Suprapubic skin (tissue), 4 donors: Measurements from ENCODE around the gene PDHX. TPM values are rescaled to one million over a fixed set of nuclear protein-coding genes. Genes with fewer than 3 reads are reported as not detected.
A peak's percentile ranks its signal among the peaks of the same experiment; 100 is the strongest.

Experiments
- DNase-seq, 2 donors: peaks; one replicate each; pipeline ENCODE4 v3.0.0-alpha.2; 2019; ENCODE audit warnings: low spot score in 2 of 2
- H3K27ac ChIP-seq: fragments of 200-600 bp; sonication (generic); one replicate; pipeline ENCODE4 v1.5.1; 2019
- H3K27me3 ChIP-seq: fragments of 200-600 bp; sonication (generic); one replicate; pipeline ENCODE4 v1.5.1; 2019
- H3K36me3 ChIP-seq: fragments of 200-600 bp; sonication (generic); one replicate; pipeline ENCODE4 v1.5.1; 2019
- H3K4me1 ChIP-seq: fragments of 200-600 bp; sonication (generic); one replicate; pipeline ENCODE4 v1.5.1; 2019
- H3K4me3 ChIP-seq: fragments of 200-600 bp; sonication (generic); one replicate; pipeline ENCODE4 v1.5.1; 2019; ENCODE audit warnings: mild to moderate bottlenecking
- H3K9me3 ChIP-seq: fragments of 200-600 bp; sonication (generic); one replicate; pipeline ENCODE4 v1.5.1; 2019
- EP300 ChIP-seq: sonication (generic); formaldehyde crosslinking; IDR thresholded peaks from one replicate; pipeline ENCODE4 v1.6.1; 2017; ENCODE audit warnings: antibody characterized with exemption
- POLR2A ChIP-seq, 2 donors: fragments of 450-650 bp; IDR thresholded peaks; one replicate each; pipeline ENCODE4 v1.6.1; 2017; ENCODE audit warnings: antibody characterized with exemption in 2 of 2, mild to moderate bottlenecking in 2 of 2, moderate library complexity in 2 of 2
- POLR2AphosphoS5 ChIP-seq, 3 donors: sonication (generic); formaldehyde crosslinking; IDR thresholded peaks; one replicate each; pipeline ENCODE4 v1.6.1; 2017; ENCODE audit warnings: antibody characterized with exemption in 3 of 3
- WGBS: methylation state at CpG from one replicate; pipeline ENCODE4 v1.1.5; 2018; 5-methylcytosine and 5-hydroxymethylcytosine counted together
- total RNA-seq, 4 donors: library from RNA; depleted of rRNA; stranded (reverse); fragments of >200 nt; gene quantifications; one replicate each; pipeline ENCODE4 v1.1.0, GENCODE V29; 2016
- TF ChIP-seq, protein P1 (sequence below), 2 donors: fragments of 200-600 bp in 1 of 2; fragments of 450-650 bp in 1 of 2; sonication (generic) in 1 of 2; IDR thresholded peaks; one replicate each; pipeline ENCODE4 v1.5.1; 2016 to 2019; ENCODE audit warnings: antibody characterized with exemption in 2 of 2, mild to moderate bottlenecking in 1 of 2, moderate library complexity in 1 of 2

The PDHX gene
- total RNA-seq, 4 donors from 2014 or later: 19.7 to 37.7 (median 23.8) TPM

GRCh38 chr11:34996958-34997357, 80.5 kb downstream of the PDHX start:
- 89% methylated on average over 5 of the region's 5 CpGs for WGBS
- TF ChIP-seq, protein P1, sequence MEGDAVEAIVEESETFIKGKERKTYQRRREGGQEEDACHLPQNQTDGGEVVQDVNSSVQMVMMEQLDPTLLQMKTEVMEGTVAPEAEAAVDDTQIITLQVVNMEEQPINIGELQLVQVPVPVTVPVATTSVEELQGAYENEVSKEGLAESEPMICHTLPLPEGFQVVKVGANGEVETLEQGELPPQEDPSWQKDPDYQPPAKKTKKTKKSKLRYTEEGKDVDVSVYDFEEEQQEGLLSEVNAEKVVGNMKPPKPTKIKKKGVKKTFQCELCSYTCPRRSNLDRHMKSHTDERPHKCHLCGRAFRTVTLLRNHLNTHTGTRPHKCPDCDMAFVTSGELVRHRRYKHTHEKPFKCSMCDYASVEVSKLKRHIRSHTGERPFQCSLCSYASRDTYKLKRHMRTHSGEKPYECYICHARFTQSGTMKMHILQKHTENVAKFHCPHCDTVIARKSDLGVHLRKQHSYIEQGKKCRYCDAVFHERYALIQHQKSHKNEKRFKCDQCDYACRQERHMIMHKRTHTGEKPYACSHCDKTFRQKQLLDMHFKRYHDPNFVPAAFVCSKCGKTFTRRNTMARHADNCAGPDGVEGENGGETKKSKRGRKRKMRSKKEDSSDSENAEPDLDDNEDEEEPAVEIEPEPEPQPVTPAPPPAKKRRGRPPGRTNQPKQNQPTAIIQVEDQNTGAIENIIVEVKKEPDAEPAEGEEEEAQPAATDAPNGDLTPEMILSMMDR (IDR thresholded peaks at IDR 0.05): no peak
- no peak for TF ChIP-seq POLR2AphosphoS5 (IDR thresholded peaks at IDR 0.05)

DNA sequence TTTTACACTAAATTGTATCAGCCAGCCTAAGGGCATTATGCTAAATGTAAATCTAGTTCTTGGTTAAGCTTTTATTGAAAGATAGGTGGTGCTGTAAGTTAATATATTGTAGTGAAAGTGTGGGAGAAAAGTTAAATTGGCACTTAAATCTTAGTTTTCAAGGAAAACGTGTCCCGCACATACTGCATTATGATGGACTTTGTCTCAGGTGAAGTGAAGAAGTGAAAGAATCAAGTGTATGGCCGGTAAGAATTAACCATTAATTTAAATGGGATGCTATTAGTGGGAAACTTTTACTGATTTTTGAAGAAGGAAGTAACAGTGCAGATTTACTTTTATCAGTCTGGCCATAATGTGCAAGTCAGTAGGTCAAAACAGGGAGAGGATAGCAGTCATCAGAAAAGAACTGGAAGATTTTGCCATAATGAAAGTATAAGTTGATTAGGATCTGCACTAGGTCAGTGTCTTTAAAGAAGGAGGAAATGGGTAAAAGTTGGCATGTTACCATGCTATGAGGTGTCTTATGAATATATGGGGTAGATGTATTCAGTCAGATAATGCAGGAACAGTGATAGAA, 81.6 kb downstream of the PDHX start:
- Histone ChIP-seq H3K4me1 (peaks cover 15% of the 10 kb centered on the region), H3K27me3 (no peaks in the 10 kb centered on the region), H3K4me3 (no peak overlapping the region), H3K9me3 (no peaks in the 10 kb centered on the region), H3K27ac (no peak overlapping the region), H3K36me3 (peaks cover 3% of the 10 kb centered on the region)
- WGBS: 20% methylated on average over 3 of the region's 3 CpGs
- no peak for DNase-seq
- TF ChIP-seq EP300 (no peak), POLR2AphosphoS5 (IDR thresholded peaks at IDR 0.05) (no peak), POLR2A (IDR thresholded peaks at IDR 0.05) (no peak)
- TF ChIP-seq, protein P1 (IDR thresholded peaks at IDR 0.05): peak; percentile 25 to 32

More at GRCh38 chr11:34996958-34997357, 80.5 kb downstream of the PDHX start:
- no peaks in the 10 kb centered on the region for H3K27me3 ChIP-seq
- peaks cover 14% of the 10 kb centered on the region for H3K4me1 ChIP-seq
- no peak overlapping the region for H3K27ac ChIP-seq
- no peaks in the 10 kb centered on the region for H3K9me3 ChIP-seq
- no peak overlapping the region for H3K4me3 ChIP-seq
- DNase-seq: no peak
- H3K36me3 ChIP-seq: peaks cover 3% of the 10 kb centered on the region

- DNase-seq: no peak
- Histone ChIP-seq H3K4me3 (no peak overlapping the region), H3K36me3 (peaks cover under 1% of the 10 kb centered on the region), H3K9me3 (no peaks in the 10 kb centered on the region), H3K4me1 (peaks cover 20% of the 10 kb centered on the region), H3K27me3 (no peaks in the 10 kb centered on the region), H3K27ac (no peak overlapping the region)
- TF ChIP-seq POLR2AphosphoS5 (IDR thresholded peaks at IDR 0.05) (no peak), EP300 (no peak)
- 65% methylated on average over 4 of the region's 4 CpGs for WGBS
Measured at GRCh38 chr11:34999453-34999852, 83.0 kb downstream of the PDHX start.

- 74% methylated on average over 1 of the region's 1 CpG for WGBS
- TF ChIP-seq EP300 (no peak), POLR2AphosphoS5 (IDR thresholded peaks at IDR 0.05) (no peak), POLR2A (IDR thresholded peaks at IDR 0.05) (no peak)
- TF ChIP-seq, protein P1 (IDR thresholded peaks at IDR 0.05): no peak
- Histone ChIP-seq H3K9me3 (no peaks in the 10 kb centered on the region), H3K36me3 (no peaks in the 10 kb centered on the region), H3K27me3 (no peaks in the 10 kb centered on the region), H3K4me1 (peaks cover 39% of the 10 kb centered on the region), H3K27ac (no peak overlapping the region), H3K4me3 (no peak overlapping the region)
- no peak for DNase-seq
Measured at GRCh38 chr11:35003186-35003585, 86.8 kb downstream of the PDHX start.

DNA sequence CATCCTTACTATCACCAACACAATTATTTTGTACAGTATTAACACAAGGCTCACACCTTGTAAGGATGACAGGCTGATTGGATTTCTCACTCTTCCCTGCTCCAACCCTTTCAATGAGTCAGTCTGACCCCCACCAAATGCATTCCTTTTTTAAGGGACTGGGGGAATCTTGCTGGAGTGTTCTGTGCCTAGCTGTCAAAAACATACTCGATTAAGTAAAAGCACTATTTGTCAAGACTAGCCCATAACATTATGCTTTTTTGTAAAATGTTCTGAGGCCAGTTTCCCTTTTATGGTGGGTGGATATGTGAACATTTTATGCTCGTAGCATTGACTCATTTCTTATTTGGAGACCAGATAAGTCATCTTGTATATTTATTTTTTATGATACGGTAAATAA, 87.2 kb downstream of the PDHX start:
- no peak for DNase-seq
- 54% methylated on average over 3 of the region's 3 CpGs for WGBS
- H3K4me1 ChIP-seq: peaks cover 35% of the 10 kb centered on the region
- TF ChIP-seq, protein P1 (IDR thresholded peaks at IDR 0.05): no peak
- TF ChIP-seq POLR2AphosphoS5 (IDR thresholded peaks at IDR 0.05) (no peak), EP300 (no peak)
- no peaks in the 10 kb centered on the region for H3K9me3 ChIP-seq
- H3K36me3 ChIP-seq: no peaks in the 10 kb centered on the region
- H3K27me3 ChIP-seq: no peaks in the 10 kb centered on the region
- no peak overlapping the region for H3K4me3 ChIP-seq
- no peak overlapping the region for H3K27ac ChIP-seq
